T-helper 1 cell treated with Interleukin-12 subunit alpha and Interleukin-12 subunit beta and Interleukin-4 antibody, amounts not matched to agents 30 ng/mL and 1 ng/mL, for 36 hours (primary cell): ENCODE results near the gene HNRNPH1. TPM values are rescaled to one million over a fixed set of nuclear protein-coding genes. Genes with fewer than 3 reads are reported as not detected.
"Not testable (repeated sequence)": the region's sequence is repeated elsewhere in the genome, so short reads cannot be mapped to it uniquely, and the experiment has no call there.

Experiments
- intact Hi-C: fragments of 100-400 bp; cut with micrococcal nuclease; formaldehyde crosslinking; loops from one replicate; pipeline ENCODE4 v1.15.1; 2024
- total RNA-seq: library from RNA; stranded (reverse); gene quantifications from 2 replicates; pipeline ENCODE4 v1.2.3, GENCODE V29; 2022

Gene HNRNPH1, protein sequence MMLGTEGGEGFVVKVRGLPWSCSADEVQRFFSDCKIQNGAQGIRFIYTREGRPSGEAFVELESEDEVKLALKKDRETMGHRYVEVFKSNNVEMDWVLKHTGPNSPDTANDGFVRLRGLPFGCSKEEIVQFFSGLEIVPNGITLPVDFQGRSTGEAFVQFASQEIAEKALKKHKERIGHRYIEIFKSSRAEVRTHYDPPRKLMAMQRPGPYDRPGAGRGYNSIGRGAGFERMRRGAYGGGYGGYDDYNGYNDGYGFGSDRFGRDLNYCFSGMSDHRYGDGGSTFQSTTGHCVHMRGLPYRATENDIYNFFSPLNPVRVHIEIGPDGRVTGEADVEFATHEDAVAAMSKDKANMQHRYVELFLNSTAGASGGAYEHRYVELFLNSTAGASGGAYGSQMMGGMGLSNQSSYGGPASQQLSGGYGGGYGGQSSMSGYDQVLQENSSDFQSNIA
- 957 and 968 TPM in 2 replicates for total RNA-seq

DNA sequence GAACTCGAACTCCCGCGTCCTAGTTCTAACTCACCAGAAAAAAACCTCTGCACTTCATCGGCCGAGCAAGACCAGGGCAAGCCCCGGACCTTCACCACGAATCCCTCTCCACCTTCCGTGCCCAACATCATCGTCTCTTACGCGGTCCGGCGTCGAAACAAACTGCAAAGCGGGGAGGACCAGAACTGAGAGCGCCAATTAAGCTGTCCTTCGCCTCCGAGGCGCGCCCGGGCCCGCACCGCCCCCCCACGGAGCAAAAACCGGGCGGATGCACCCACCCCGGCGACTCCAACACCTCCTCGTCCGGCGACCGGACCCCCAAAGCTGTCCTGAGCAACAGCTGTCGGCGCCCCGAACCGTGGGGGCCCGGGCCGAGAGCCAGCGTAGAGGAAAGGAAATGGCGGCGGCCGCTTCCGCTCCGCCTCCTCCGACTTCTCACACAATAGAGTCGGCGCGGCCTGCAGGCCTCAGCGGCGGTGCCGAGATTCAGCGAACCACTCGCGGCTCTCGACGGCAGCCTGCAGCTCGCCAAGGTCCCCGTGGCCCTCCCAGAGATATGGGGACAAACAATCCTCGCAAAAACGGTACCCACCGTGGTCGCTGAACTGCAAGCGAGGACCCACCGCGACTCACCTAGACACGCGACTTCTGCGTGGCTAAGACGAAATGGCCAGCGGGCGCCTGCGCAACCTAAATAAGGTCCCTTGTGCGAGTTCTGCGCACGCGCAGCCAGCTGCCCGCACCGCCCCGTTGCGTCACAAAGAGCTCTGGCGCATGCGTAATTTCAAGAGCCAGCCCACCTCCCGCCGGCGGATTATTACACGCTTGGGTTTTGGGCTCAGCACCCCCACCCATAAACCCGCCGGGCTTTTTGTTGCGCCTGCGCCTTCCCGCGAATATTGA is at the start of gene HNRNPH1:
TSS of gene HNRNPH1 (minus strand) at position 669 of the 903 bp plus-strand sequence. CDS start at position 131, 538 bp downstream.
- intact Hi-C loops = loop anchor here (1.0 to 5.0 kb wide), 10 partner anchors 55 to 1600 kb away; partner anchors contain the start of genes CANX, CLK4, MAML1 and MGAT1

DNA sequence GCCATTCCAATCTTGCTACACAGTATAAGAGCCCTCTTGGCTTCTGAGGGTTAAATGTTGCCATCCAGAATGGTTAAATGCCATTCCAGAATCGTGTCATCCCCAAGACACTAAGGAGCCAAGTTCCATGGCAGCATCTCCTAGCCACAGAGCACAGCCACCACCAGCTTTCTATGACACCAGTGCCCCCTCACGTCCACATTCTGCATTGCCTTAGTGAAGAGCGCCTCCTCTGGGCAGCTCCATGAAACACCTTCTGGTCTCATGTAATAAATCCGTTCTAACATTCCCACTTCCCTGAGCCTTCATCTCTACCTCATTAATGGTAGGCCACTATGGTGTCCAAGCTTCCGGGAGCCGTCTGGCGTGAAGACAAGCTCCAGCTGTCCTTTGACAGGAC is 44.9 kb upstream of the HNRNPH1 start:
- intact Hi-C loops = no loop called here

DNA sequence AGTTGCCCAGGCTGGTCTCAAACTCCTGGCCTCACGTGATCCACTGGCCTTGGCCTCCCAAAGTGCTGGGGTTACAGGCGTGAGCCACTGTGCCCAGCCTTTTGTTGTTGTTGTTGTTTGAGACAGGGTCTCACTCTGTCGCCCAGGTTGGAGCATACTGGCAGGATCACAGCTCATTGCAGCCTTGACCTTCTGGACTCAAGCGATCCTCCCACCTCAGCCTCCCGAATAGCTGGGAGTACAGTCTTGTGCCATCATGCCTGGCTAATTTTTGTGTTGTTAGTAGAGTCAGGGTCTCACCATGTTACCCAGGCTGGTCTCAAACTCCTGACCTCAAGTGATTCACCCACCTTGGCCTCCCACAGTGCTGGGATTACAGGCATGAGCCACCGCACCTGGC is 38.2 kb upstream of the HNRNPH1 start:
- intact Hi-C loops = loop anchor here (5.0 kb wide), 1 partner anchor 36 kb away; the partner anchor contains the start of gene CANX

DNA sequence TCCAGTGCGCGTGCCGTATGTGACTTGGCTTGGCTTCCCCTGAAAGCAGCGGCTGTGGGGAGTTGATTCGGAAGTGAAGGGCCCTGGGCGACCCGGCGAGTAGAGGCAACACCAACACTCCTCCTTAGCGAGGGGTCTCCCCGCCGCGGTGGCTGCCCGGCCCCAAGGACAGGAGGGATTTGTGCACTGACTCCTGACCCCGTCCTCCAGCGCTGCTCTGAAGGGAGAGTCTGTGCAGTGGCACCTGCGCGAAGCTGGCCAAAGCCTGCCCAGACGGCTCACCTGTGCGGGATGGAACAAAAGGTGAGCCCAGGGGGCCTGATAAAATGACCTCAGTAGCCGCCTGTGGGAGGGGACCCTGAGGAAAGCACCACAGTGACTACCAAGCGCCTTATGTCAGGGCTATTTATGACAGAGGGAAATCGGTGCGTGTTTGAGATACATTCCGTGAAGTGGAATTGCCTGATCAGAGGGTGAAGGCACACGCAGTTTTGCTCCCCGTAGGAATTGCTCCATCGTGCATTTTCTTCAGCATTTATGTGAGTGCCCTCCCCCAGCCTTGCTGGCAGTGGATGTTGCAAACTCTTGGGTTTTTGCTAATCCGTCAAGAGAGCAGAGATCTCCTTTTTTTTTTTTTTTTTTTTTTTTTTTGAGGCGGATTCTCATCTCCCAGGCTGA is 34.8 kb upstream of the HNRNPH1 start:
- intact Hi-C loops = loop anchor here (2.0 kb wide), 3 partner anchors 20 to 74 kb away; partner anchors contain the start of gene MAML1

DNA sequence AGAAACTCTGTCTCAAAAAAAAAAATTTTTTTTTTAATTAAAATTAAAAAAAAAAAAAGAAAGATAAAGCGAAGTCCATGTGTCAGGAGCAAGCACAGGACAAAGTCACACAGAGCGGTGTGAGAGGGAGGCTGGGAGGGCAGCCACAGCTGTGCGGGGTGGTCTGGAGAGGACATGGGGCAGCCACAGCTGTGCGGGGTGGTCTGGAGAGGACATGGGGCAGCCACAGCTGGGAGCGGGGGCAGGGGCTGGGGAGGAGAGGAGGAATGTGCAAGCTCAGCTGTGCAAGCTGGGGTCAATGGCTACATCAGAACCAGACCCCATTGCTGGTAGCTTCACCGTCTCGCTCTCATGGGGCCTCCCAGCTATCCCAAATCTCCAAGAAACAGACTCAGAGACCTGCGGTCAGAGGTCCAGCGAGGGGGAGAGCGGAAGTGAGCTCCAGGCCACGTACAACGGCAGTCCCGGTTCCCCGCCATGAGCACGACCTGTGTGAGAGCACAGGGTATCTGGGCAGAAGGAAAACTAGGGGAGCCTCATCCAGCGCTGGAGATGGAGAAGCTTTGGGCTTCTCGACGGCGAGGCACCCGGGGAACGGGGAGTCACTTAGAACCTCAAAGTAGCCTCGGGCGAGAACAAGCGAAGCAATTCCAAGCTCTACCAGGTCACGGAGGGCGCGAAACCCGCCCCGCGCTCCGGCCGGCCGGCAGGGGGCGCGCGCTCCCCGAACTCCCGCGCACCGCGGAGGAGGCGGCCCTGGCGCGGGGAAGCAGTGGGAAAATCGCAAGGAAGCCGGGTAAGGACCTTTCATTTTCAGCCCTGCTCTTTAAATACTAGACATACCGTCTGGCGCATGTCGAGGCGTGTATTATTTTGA is 34.1 kb upstream of the HNRNPH1 start:
- intact Hi-C loops = loop anchor here (2.0 kb wide), 3 partner anchors 19 to 75 kb away; partner anchors contain the start of gene MAML1

DNA sequence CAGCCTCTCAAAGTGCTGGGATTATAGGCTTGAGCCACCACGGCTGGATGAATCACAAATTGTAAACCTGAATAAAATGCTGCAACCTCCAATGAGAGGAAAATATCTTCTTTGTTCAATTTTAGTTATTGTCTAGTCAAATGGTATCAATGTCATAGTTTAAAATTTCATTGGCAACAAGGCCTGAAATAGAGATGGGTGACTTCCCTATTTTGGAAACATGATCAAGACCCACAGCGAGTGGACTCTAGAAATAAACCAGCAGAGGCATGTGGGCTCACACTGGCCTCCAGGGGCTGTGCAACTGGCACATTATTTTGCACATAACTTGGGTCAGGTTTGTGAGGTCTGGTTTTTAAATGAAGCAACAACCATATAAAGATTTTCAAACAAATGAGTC is 29.7 kb upstream of the HNRNPH1 start:
- intact Hi-C loops = not testable (repeated sequence)

DNA sequence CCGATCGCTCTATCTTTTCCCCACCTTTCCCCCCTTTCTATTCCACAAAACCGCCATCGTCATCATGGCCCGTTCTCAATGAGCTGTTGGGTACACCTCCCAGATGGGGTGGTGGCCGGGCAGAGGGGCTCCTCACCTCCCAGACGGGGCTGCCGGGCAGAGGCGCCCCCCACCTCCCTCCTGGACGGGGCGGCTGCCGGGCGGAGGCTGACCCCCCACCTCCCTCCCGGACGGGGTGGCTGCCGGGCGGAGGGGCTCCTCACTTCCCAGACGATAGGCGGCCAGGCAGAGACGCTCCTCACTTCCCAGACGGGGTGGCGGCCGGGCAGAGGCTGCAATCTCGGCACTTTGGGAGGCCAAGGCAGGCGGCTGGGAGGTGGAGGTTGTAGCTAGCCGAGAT is 26.8 kb upstream of the HNRNPH1 start:
- intact Hi-C loops = not testable (repeated sequence)

DNA sequence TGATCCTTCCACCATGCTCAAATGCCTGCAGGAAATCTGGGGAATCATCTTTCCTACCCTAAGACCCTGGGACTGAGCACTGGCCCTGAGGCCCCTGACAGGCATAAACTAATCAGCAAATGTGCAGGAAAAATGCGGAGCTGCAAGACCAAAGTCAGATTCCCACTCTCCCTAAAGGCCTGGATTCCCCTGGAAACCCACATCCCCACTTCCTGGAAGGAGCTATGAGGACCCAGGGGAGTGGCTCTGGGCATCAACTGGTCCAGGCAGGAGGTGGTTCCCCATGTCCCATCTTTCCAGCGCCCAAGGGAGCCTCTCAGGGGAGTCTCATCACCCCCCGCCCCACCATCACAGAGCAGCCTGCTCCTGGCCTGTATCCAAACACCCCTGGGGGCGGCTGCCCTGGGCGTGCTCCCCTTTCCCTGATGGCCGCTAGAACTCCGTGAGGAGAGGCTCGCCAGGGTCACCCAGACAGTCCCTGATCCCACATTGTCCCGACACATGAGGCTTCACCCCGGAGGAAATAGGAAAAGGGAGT is 25.8 kb upstream of the HNRNPH1 start:
- intact Hi-C loops = not testable (repeated sequence)

DNA sequence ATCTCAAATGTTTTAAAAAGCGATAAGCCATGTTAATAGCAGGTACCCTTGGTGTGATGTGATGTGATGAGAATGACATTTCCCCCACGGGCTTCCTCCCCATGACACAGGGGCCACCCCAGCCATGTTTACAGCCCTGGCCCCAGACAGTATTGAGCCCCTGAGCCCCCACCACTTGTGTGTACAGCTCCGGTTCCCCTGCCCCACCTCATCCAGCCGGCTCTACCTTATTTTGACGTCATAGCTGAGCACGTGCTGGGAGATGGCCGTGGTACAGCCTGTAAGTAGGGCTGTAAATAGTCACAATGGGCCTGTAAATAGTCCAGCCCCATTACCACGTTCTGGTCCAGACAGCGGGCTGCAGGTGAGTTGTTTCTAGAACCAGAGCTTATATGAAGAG is 24.9 kb upstream of the HNRNPH1 start:
- intact Hi-C loops = no loop called here

DNA sequence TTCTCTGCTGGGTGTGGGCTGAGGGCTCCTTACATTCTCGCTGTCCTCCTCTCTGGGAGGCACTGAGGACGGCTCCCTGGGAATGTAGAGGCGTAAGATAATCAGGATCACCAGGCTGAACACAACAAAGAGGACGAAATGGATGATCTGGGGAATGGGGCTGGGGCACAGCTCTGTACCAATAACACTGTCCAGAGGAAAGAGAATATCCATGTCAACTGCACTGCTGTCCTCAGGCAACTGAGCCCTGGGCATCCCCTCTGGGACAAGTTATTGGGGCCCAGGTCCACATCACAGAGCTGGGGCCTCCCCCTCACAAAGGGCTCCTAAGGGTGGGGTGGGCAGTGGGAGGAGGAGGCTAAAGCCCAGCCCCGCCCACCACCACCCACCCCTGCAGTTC is 21.3 kb upstream of the HNRNPH1 start:
- intact Hi-C loops = not testable (repeated sequence)

DNA sequence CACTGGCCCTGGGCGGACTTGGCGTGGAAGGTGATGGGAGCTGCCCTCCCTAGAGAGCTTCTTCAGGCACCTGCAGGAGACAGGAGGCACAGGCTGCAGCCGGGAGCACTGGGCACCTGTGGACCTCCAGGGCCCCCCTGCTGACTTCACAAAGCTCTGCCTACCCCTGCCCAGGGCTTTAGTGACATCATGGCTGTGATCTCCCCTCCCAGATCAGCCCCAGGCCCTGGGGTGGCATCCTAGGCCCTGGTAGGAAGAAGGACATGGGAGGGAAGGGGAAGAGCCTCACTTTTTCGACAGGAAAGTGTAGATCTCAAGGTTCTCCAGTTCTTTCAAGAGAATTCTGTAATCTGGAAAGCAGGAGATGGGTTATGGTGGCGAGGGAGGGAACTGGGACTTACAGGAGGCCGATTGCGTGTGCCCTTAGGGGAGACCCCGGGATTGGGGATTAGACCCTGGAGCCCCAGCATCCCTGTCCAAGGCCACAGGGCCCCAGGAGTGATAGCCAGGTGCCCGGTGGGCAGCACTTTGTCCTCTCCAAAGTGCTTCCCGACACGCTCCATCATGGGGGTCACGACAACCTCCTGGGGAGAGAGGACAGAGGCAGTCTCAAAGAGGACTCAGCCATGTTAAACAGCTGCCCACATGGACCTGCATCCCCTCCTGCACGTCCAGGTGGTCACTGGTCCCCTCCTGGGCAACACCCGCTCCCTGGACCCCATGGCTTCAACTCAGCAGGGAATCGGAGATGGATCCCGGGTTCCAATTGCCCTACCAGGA is 19.9 kb upstream of the HNRNPH1 start:
- intact Hi-C loops = not testable (repeated sequence)

DNA sequence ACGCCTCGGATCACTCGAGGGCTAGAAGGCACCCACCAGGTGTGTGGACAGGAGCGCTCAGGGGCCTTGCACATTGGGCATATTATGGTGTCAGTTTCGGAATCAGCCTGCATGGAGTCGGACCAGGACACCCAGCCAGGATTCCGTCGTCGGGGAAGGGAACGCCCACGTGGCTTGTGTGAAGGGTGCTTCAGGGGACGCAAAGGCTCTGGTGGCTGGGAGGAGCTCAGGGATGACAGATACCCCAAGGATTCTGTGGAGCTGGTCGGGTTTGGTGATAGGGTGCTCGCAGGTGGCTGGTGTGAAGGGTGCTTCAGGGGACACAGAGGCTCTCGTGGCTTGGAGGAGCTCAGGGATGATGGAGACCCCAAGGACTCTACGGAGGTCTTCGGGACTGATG is 19.2 kb upstream of the HNRNPH1 start:
- intact Hi-C loops = not testable (repeated sequence)

DNA sequence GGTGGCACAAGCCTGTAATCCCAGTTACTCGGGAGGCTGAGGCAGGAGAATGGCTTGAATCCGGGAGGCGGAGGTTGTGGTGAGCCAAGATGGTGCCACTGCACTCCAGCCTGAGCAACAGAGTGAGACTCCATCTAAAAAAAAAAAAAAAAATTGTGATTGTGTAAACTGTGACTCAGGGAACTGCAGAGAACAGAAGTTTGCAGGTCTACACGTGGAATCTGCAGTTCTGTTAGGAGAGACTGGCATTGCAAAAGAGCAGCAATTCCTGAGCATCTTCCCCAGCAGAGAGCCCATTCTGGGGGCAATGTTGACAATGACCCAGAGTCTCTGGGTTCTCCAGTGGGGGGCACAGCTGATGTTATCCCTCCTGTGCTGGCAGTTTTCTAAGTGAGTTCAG is 18.3 kb upstream of the HNRNPH1 start:
- intact Hi-C loops = not testable (repeated sequence)

DNA sequence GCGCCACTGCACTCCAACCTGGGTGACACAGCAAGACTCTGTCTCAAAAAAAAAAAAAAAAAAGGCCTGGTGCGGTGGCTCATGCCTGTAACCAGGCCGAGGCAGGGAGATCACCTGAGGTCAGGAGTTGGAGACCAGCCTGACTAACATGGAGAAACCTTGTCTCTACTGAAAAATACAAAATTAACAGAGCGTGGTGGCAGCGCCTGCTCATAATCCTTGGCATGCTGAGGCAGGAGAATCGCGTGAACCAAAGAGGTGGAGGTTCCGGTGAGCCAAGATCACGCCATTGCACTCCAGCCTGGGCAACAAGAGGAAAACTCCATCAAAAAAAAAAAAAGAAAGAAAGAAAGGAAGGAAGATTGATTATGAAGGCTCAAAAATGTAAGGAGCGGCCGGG is 15.8 kb upstream of the HNRNPH1 start:
- intact Hi-C loops = loop anchor here (2.0 kb wide), 1 partner anchor 20 kb away; no protein-coding TSS in a partner anchor

DNA sequence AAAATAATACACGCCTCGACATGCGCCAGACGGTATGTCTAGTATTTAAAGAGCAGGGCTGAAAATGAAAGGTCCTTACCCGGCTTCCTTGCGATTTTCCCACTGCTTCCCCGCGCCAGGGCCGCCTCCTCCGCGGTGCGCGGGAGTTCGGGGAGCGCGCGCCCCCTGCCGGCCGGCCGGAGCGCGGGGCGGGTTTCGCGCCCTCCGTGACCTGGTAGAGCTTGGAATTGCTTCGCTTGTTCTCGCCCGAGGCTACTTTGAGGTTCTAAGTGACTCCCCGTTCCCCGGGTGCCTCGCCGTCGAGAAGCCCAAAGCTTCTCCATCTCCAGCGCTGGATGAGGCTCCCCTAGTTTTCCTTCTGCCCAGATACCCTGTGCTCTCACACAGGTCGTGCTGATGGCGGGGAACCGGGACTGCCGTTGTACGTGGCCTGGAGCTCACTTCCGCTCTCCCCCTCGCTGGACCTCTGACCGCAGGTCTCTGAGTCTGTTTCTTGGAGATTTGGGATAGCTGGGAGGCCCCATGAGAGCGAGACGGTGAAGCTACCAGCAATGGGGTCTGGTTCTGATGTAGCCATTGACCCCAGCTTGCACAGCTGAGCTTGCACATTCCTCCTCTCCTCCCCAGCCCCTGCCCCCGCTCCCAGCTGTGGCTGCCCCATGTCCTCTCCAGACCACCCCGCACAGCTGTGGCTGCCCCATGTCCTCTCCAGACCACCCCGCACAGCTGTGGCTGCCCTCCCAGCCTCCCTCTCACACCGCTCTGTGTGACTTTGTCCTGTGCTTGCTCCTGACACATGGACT is 11.1 kb upstream of the HNRNPH1 start:
- intact Hi-C loops = not testable (repeated sequence)

DNA sequence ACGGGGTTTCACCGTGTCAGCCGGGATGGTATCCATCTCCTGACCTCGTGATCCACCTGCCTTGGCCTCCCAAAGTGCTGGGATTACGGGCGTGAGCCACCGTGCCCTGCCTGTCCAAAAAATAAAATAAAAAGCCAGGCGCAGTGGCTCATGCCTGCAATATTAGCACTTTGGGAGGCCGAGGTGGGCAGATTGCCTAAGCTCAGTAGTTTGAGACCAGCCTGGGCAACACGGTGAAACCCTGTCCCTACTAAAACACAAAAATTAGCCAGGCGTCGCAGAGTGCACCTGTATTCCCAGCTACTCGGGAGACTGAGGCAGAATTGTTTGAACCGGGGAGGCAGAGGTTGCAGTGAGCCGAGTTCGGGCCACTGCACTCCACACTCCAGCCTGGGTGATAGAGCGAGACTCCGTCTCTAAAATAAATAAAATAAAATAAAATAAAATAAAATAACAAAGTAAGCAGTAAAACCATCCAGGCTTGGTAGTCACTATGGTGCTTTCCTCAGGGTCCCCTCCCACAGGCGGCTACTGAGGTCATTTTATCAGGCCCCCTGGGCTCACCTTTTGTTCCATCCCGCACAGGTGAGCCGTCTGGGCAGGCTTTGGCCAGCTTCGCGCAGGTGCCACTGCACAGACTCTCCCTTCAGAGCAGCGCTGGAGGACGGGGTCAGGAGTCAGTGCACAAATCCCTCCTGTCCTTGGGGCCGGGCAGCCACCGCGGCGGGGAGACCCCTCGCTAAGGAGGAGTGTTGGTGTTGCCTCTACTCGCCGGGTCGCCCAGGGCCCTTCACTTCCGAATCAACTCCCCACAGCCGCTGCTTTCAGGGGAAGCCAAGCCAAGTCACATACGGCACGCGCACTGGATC is 10.3 kb upstream of the HNRNPH1 start:
- intact Hi-C loops = not testable (repeated sequence)

DNA sequence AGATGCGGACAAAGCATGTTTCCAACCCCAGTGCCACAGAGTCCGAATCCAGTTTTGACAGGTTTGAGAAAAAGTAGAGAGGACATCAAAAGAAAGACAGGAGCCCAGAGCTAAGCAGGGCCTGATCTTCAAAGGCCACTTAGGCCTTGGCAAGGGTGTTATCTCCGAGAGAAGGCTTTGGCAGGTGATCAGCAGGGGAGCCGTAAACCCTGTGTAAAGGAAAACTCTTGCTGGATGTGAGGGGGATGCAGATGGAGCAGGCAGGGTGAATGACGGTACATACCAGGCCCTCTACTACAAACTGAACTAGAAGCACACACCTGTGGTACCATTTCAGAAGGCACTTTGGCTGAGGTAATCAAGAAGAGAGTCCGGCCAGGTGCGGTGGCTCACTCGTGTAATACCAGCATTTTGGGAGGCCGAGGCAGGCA is 1.4 kb upstream of the HNRNPH1 start:
- intact Hi-C loops = loop anchor here (1.0 to 5.0 kb wide), 2 partner anchors 233 to 1393 kb away; partner anchors contain the start of genes MRNIP and PHYKPL
